ENCODE results near the gene TRIM54.
"Not testable (repeated sequence)": the region's sequence is repeated elsewhere in the genome, so short reads cannot be mapped to it uniquely, and the experiment has no call there.

TRIM54 gene

DNA sequence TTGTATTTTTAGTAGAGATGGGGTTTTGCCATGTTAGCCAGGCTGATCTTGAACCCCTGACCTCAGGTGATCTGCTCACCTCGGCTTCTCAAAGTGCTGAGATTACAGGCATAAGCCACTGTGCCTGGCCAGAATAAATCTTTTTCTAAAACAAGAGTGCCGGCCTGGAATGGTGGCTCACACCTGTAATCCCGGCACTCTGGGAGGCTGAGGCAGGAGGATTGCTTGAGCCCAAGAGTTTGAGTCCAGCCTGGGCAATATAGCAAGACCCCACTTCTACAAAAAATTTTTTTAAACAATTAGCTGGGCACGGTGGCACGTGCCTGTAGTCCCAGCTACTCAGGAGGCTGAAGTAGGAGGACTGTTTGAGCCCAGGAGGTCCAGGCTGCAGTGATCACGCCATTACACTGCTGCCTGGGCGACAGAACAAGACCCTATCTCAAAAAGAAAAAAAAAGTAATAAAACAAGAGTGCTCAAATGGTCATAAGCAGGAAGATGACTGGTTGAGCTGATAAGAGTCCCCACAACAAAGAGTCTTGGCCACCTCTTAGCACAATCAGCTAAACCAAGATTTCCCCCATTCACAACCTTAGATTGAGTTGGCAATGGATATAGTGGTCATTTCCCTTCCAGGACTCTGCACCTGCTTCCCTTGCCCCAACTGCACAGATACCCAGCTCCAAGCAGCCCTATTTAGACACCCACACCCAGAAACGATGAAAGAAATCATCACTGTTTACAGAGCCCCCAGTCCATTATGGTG is 31.8 kb downstream of the TRIM54 start:
- DNase-seq (ENCODE audit: low spot score) = no peak

DNA sequence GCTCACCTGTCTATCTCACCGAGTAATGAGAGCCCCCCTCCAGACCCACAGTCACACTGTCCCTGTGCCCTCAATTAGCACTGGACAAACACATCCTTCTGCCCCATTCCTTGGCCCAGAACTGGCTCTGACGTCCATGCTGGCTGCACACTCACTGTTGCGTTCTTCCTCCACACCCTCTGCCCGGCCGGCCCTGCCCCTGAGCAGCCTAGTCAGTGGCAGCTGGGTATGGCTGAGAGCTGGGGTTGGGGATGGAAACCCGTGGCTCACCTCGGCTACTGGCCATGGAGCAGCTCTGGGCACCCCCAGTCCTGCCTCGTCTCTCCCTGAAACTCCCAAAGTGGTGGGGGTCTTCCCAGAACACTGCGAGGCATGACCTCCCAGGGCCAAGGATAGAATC is 32.5 kb downstream of the TRIM54 start:
- no peak for DNase-seq (ENCODE audit: low spot score)

DNA sequence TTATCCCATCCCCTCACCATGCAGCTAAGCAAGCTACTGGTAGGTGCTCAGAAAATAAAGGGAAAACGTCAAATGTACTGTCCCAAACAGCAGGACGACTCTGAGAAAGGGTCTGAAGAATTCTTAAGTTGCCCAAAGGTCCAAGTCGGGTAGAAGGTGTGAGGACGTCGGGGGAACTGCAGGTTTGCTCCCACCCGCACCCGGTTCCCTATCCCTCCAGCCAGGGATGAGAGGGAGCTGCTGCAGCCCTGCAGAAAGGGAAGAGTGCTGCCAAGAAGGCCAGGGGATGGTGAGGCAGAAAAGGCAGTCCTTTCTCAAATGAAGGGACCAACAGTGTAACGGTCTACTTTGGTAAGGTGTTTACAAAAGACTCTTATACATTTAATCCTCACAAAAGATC is 32.9 kb downstream of the TRIM54 start:
- no peak for DNase-seq (ENCODE audit: low spot score)

DNA sequence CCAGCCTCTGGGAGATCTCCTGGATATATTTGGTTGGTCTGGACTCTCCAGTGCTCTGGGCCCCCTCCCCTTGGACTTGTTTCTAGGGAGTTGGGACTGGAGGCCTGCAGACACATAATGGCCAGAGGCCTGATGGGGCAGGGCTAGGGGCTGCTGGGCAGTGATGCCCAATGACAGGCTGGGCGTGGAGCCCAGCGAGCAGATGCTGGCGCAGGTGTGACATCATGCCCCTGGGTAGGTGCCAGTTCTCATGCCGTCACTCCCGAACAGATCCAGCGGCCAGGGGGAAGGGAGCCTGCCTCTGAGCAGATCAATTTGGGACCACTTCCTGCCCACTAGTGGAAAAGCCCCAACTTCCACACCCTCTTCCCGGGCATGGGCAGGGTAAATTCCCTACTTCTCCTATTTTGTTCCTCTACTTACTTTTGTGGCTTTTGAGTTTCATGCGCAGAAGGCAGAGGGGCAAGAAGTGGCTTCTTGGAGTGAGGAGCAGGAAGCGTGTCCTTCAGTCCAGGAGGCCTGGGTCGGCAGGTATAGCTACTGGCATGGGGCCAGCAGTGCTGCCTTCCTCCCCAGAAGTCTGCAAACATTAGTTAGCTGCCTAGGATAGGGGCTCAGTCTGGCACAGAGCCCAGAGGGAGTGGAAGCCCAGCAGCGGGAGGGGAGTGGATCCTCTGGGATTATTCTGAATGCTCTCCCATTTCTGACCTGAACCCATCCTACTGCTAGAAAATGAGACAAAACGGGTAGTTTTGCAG is 34.6 kb downstream of the TRIM54 start:
- peak; percentile 57 for DNase-seq (ENCODE audit: low spot score)

DNA sequence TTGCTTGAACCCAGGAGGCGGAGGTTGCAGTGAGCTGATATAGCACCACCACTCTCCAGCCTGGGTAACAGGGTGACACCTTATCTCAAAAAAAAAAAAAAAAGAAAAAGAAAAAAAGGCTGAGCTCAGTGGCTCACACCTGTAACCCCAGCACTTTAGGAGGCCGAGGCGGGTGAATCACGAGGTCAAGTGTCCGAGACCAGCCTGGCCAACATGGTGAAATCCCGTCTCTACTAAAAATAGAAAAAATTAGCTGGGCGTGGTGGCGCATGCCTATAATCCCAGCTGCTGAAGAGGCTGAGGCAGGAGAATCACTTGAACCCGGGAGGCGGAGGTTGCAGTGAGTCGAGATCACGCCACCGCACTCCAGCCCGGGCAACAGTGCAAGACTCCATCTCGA is 37.6 kb downstream of the TRIM54 start:
- DNase-seq (ENCODE audit: low spot score) = not testable (repeated sequence)

DNA sequence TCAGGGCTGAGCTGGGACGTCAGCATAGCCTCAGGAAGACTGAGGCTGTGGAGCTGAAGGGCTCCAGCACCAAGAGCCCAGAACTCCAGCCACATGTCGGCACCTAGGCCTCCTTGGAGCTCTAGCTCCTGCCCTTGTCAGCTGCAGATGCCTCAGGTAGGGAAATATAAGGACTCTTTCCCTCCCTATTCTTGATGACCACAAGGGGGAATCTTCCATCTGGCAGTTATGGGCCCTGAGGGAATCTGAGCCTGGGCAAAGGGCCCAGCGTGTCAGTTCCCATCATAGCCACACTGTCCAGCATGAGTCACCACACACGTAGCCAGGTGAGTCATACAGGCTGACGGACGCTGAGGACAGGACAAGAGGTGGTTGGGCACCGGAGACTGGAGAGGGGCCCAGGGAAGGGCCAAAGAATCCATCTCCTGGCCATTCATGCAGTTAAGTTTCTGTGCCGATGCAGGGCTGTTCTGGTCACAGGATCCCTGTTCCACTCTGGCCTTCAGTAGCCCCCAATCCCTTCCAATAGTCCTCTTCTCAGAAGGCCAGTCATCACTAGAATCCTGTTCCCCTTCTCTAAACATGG is 38.8 kb downstream of the TRIM54 start:
- DNase-seq (ENCODE audit: low spot score) = no peak

DNA sequence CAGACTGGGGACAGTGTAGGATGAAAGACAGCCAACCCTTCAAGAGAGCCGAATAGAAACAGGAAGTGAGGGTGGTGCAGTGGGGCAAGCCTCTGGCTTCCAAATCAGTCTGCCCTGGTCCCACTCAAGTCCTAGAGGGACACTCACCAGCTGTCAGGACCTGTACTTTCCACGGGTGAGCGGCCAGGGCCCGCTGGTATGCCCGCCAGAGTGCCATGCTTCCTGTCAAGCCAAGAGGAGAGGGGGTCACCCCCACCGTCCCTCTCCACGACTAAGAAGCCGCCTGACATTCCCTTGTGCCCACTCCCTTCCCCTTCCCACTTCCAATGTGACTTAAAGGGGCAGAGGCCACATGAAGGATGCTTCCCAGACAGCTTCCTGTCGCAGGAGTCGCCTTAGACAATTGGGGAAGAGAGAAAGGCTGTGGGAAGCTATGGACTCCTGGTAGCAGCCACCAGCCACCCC is 40.1 kb downstream of the TRIM54 start:
- DNase-seq (ENCODE audit: low spot score) = no peak

DNA sequence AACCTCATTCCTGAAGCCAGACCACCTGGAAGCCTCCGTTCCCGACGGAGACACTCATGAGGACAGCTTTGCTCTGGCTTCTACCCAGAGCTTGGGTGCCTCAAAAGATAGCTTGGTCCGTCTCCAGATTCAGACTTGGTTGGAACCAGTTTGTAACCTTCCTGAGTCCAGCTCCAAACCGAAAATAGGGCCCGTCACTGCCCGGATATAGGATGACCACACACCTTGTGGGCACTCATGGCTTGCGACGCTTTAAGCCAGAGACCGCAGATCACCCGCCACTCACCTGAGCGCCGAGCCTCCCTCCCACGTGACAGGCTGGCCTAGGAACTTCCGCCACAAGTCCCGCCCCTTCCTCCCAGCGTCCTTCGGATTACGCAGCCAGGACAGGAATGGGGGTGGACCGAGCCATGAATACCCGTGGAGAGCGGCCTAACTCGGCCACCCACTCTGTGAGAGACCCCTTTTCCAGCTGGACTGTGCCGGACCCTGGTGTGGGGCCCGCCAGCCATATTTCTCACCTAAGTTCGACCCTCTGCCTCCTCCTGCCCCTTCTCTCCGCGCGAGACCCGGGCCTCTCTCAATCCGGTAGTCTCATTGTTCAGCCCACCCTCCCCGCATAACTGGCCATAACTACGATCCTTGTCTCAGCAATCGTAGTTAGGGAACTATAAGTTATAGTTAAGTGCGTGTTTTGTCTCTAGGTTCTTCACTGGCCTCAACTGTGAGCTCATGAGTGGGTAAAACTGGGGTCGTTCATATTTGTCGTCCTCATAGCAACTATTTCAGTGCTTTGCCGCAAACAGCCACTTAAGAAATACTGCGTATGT is 40.8 kb downstream of the TRIM54 start, which contains the start of gene MPV17:
Gene MPV17 (minus strand): TSS at position 332 of the 830 bp plus-strand sequence. CDS start 580 bp downstream, outside the sequence.
- peak; percentile 96 for DNase-seq (ENCODE audit: low spot score)

DNA sequence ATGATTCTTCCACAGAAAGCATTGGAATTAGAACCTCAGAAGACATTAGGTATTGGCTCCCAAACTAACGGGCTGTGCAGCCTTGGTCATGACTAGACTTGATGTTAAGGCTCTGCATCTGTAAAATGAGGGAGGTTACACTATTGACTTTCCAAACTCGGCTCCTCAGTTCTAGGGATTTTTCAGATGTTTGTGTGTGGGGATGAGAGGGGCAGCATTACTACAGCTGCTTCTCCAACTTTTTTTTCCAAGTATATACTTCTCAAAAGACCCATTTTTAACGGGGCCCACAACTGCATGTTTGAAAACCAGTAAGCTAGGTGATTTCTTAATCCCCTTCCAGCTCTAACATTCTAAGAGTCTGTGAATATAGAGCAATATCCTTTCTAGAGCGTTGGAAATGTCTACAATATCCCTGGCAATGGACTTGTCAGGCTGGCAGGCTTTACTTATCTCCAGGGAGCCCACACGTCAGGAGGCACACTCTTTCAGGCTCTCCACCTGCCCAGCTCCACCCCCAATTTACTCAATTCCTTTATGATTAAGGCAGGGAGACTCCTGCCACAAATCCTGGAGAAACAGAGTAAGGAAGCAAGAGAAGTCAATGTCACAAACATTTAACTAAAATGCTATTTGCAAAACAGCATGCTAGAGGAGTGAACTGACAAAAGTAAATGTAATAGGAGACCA is 41.5 kb downstream of the TRIM54 start:
- DNase-seq (ENCODE audit: low spot score) = no peak

DNA sequence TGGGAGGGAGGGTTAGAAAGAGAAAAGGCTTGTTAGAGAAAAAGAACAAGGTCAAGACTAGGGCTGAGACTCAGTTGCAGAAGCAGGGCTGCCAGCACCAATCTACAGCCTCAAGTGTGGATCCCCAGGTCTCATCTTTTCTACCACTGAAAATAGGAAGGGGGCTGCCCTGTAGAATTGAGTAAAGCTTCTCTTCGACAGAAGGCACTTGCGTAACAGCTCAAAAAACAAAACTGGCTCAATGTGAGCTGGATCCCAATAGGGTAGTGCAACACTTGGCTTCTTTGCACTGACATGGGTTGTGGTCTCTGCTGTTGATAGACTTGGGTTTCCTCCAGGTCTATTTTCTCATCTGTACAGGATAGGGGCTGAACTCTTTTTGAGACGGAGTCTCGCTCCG is 42.5 kb downstream of the TRIM54 start:
- no peak for DNase-seq (ENCODE audit: low spot score)

DNA sequence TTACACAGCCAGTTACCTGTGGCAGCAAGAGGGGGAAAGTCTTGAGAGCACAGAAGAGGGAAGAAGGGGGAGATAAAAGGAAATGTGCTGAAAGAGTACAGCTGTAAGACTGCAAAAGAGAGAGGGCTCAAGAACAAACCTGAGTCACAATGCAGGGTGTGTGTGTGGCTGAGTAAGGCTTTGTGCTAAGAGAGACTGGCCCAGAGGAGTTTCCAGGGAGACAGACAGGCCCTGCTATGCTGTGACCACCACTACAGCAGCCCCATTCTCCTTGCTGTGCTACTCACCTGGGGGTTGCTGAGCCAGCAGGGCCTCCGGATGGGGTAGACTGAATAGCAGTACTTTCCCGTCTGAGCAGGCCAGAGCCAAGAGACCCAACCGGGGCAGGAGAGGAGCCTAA is 53.1 kb downstream of the TRIM54 start:
- no peak for DNase-seq (ENCODE audit: low spot score)

DNA sequence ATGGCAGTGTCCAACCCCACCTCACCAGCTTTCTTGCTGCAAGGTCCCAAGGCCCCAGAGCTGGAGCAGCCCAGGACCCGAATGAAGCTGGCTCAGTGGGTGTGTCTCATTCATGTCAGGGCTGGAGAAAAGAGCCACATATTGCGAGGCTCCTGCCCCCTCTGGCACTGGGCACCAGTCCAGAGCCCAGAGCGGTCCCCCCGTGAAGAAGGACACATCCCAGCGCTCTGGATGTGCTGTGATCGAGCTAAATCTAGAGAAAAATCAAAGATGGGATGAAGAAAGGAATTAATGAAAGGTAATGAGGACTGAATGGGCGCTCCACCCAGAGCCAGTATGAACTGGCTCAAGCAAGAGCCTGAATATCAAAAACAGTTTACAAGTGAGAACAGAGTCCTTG is 53.9 kb downstream of the TRIM54 start:
- DNase-seq (ENCODE audit: low spot score) = no peak

DNA sequence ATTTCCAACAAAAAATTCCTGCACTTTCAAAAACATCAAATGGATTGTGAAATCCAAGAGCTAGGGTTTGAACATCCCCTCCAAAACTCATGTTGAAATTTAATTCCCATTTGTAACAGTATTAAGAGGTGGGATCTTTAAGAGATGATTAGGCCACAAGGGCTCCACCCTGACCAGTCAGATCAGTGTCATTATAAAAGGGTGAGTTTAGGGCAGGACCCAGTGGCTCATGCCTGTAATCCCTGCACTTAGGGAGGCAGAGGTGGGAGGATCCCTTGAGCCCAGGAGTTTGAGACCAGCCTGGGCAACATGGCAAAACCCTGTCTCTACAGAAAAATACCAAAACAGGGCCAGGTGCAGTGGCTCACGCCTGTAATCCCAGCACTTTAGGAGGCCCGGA is 65.4 kb downstream of the TRIM54 start:
- no peak for DNase-seq (ENCODE audit: low spot score)

DNA sequence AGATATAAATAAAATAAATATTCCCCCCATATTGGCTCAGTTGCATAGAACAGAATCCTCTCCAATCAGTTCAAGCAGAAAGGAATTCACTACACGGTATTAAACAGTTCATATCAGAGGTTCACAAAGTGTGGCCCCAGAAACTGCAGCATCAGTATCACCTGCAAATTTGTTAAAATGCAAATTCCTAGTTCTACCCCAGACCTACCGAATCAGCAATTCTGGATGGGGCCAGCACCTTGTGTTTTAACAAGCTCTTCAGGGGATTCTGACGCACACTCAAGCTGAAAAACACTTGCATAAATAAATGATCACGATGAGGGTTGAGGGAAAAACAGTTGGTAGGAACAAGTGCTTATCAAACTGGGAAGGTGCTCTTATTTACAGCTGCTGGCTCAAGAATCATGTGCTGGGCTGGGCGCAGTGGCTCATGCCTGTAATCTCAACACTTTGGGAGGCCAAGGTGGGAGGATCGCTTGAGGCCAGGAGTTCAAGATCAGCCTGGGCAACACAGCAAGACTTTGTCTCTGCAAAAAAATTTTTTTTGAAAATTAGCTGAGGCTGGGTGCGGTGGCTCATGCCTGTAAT is 68.0 kb downstream of the TRIM54 start:
- no peak for DNase-seq (ENCODE audit: low spot score)

DNA sequence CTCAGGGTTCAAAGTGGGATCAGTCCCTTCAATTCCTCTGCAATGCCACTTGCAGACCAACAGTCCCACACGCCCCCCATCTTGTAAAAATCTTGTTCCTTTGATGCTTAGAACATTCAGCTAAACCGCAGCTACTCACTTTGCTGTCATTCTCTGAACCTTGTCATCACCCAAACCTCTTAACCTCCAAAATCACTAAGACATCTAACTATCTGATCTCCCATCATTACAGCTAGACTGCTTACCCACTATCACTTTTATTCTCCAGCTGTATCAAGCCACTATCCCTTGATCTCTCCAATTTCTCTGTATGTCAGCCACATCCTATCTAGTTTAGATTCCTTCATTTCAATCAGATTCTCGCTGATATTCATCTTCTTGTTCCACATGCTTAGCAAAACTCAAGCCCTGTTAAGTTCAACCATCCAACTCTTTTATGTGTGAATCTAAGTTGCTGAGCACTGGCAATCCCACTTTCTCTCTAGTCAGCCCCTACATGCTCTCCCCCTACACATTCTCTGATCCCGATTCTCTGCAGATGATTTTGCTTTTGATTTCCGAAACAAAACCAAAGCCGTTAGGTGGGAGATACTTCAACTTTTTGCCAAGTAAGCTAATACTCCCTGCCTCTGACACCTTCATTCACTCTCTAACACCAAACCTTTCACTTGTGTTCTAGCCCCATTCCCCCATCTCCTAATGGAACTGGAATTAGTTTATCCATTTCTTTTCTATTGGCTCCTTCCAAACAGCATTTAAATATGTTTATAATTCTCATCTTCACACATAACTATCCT is 69.8 kb downstream of the TRIM54 start:
- DNase-seq (ENCODE audit: low spot score) = no peak

DNA sequence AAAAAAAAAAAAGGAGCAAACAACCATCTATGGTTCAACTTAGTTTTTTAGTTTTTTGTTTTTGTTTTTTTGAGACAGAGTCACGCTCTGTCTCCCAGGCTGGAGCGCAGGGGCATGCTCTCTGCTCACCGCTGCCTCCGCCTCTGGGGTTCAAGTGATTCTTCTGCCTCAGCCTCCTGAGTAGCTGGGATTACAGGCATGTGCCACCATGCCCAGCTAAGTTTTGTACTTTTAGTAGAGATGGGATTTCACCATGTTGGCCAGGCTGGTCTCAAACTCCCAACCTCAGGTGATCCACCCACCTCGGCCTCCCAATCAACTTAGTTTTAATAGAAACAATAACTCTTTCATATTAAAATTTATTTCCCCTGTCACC is 71.1 kb downstream of the TRIM54 start:
- not testable (repeated sequence) for DNase-seq (ENCODE audit: low spot score)

DNA sequence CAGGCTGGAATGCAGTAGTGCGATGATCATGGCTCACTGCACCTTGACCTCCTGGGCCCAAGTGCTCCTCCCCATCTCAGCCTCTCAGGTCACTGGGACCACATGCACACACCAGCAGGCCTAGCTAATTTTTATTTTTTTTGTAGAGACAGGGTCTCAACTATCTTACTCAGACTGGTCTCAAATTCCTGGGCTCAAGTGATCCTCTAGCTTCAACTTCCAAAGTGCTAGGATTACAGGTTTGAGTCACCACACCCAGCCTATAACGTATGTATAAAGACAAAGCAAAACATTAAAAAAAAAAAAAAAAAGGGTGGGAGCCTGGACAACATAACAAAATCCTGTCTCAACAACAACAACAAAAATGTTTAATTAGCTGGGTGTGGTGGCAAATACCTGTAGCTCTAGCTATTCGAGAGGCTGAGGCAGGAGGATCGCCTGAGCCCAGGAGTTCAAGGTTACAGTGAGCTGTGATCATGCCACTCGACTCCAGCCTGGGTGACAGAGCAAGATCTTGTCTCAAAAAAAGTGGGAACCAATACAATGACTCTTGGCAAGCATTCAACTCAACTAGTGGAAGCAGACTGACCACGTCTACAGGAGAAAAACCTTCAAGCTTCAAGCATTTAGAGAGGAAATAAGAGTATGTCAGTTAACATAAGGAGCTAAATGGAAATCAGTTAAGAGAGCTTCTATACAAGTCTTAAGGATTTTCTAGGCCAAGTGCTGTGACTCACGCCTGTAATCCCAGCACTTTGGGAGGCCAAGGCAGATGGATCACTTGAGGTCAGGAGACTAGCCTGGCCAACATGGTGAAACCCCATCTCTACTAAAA is 71.8 kb downstream of the TRIM54 start:
- DNase-seq (ENCODE audit: low spot score) = no peak

DNA sequence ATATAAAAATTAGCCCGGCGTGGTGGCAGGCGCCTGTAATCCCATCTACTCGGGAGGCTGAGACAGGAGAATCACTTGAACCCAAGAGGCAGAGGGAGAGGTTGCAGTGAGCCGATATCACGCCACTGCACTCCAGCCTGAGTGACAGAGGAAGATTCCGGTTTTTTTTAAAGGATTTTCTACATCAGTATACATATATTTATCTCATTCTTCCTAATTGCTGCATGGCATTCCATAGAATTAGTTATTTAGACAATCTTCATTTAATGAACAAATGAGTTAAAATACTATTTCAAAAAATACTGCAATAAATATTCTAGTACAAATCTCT is 72.3 kb downstream of the TRIM54 start:
- no peak for DNase-seq (ENCODE audit: low spot score)

DNA sequence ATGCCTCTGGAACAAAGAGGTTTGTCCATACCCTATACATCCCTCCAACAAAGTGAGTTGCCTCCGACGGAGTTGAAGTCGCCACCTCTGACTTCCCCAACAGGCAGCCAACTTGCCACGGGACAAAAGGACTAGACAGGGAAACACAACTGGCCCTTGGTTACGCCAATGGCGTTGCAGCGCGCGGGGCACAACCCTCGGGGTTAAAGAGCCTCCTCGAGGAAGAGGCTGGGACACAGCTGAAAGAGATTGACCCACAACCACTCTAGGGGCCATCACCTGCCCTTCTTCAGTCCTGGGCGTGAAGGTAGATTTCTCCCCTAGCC is 73.8 kb downstream of the TRIM54 start:
- DNase-seq (ENCODE audit: low spot score) = peak; percentile 16

Data from Ammon's horn (tissue), 1 donor.